ENCODE results near the gene GRID2.

GRID2 gene

GRCh38 chr4:93722446-93722845 lies 1418.7 kb downstream of the GRID2 start:
- Histone ChIP-seq H3K4me1 (ENCODE audit: control insufficient read depth in 2 of 2, insufficient read depth in 1 of 2, low read depth in 1 of 2, low read length in 2 of 2) (no peaks in the 10 kb centered on the region), H3K4ac (ENCODE audit: low read length) (no peak overlapping the region), H2BK15ac (ENCODE audit: low read length) (no peak overlapping the region), H2BK120ac (ENCODE audit: low read depth, low read length) (no peak overlapping the region), H3K4me3 (ENCODE audit: low read length in 2 of 2) (no peak overlapping the region), H3K23ac (ENCODE audit: low read depth, low read length, poor library complexity) (no peak overlapping the region), H3K18ac (ENCODE audit: low read length) (no peak overlapping the region), H4K8ac (ENCODE audit: low read depth, low read length) (no peak overlapping the region), H3K14ac (ENCODE audit: low read length) (no peak overlapping the region), H3K36me3 (replicated peaks in 1 of 2; ENCODE audit: control insufficient read depth in 2 of 2, insufficient read depth in 2 of 2, low read length in 2 of 2) (no peaks in the 10 kb centered on the region), H3K79me1 (ENCODE audit: low read depth, low read length) (no peaks in the 10 kb centered on the region), H2AFZ (ENCODE audit: low read length) (no peak overlapping the region), H3K27me3 (ENCODE audit: control insufficient read depth in 3 of 3, insufficient read depth in 3 of 3, low read depth in 1 of 3, low read length in 3 of 3) (no peaks in the 10 kb centered on the region), H3K27ac (replicated peaks; ENCODE audit: low read length) (no peak overlapping the region), H3K4me2 (ENCODE audit: insufficient read depth, low read length, poor library complexity, severe bottlenecking) (no peak overlapping the region), H3K9me3 (replicated peaks in 1 of 2; ENCODE audit: control insufficient read depth in 2 of 2, insufficient read depth in 1 of 2, low read depth in 1 of 2, low read length in 2 of 2) (no peaks in the 10 kb centered on the region), H2AK5ac (ENCODE audit: low read depth, low read length) (no peak overlapping the region), H4K91ac (ENCODE audit: low read depth, low read length, poor library complexity) (no peak overlapping the region), H2BK12ac (ENCODE audit: low read length) (no peak overlapping the region), H3K9ac (ENCODE audit: low read depth, low read length, poor library complexity) (no peak overlapping the region), H2BK5ac (ENCODE audit: low read length) (no peak overlapping the region)
- WGBS, 2 donors (ENCODE audit: extremely low coverage in 2 of 2, insufficient read length in 2 of 2, insufficient replicate concordance in 1 of 2), result no CpG with 5 or more reads among the region's 1 CpG
- DNase-seq (ENCODE audit: low spot score), result no peak

GRCh38 chr4:93730251-93730650 lies 1426.5 kb downstream of the GRID2 start:
- no peaks in the 10 kb centered on the region for H3K79me1 ChIP-seq (ENCODE audit: low read depth, low read length)
- no peaks in the 10 kb centered on the region for H3K27me3 ChIP-seq (ENCODE audit: control insufficient read depth in 3 of 3, insufficient read depth in 3 of 3, low read depth in 1 of 3, low read length in 3 of 3)
- H2BK120ac ChIP-seq (ENCODE audit: low read depth, low read length), result no peak overlapping the region
- H3K18ac ChIP-seq (ENCODE audit: low read length), result no peak overlapping the region
- WGBS, 2 donors (ENCODE audit: extremely low coverage in 2 of 2, insufficient read length in 2 of 2, insufficient replicate concordance in 1 of 2), result no CpG with 5 or more reads among the region's 1 CpG
- no peaks in the 10 kb centered on the region for H3K9me3 ChIP-seq (replicated peaks in 1 of 2; ENCODE audit: control insufficient read depth in 2 of 2, insufficient read depth in 1 of 2, low read depth in 1 of 2, low read length in 2 of 2)
- no peak overlapping the region for H3K4me2 ChIP-seq (ENCODE audit: insufficient read depth, low read length, poor library complexity, severe bottlenecking)
- H3K4ac ChIP-seq (ENCODE audit: low read length), result no peak overlapping the region
- H2BK5ac ChIP-seq (ENCODE audit: low read length), result no peak overlapping the region
- no peak overlapping the region for H3K9ac ChIP-seq (ENCODE audit: low read depth, low read length, poor library complexity)
- H4K8ac ChIP-seq (ENCODE audit: low read depth, low read length), result no peak overlapping the region
- no peak overlapping the region for H3K4me3 ChIP-seq (ENCODE audit: low read length in 2 of 2)
- H3K36me3 ChIP-seq (replicated peaks in 1 of 2; ENCODE audit: control insufficient read depth in 2 of 2, insufficient read depth in 2 of 2, low read length in 2 of 2), result no peaks in the 10 kb centered on the region
- no peak overlapping the region for H3K27ac ChIP-seq (replicated peaks; ENCODE audit: low read length)
- no peak for DNase-seq (ENCODE audit: low spot score)
- no peak overlapping the region for H3K14ac ChIP-seq (ENCODE audit: low read length)
- H4K91ac ChIP-seq (ENCODE audit: low read depth, low read length, poor library complexity), result no peak overlapping the region
- no peak overlapping the region for H2BK12ac ChIP-seq (ENCODE audit: low read length)
- H2AFZ ChIP-seq (ENCODE audit: low read length), result no peak overlapping the region
- no peak overlapping the region for H3K23ac ChIP-seq (ENCODE audit: low read depth, low read length, poor library complexity)
- no peak overlapping the region for H2BK15ac ChIP-seq (ENCODE audit: low read length)
- peaks cover 5 to 7% of the 10 kb centered on the region in 2 donors for H3K4me1 ChIP-seq (ENCODE audit: control insufficient read depth in 2 of 2, insufficient read depth in 1 of 2, low read depth in 1 of 2, low read length in 2 of 2)
- no peak overlapping the region for H2AK5ac ChIP-seq (ENCODE audit: low read depth, low read length)

GRCh38 chr4:93730760-93731159 lies 1427.0 kb downstream of the GRID2 start:
- H3K4ac ChIP-seq (ENCODE audit: low read length), result no peak overlapping the region
- H2BK15ac ChIP-seq (ENCODE audit: low read length), result no peak overlapping the region
- no peaks in the 10 kb centered on the region for H3K9me3 ChIP-seq (replicated peaks in 1 of 2; ENCODE audit: control insufficient read depth in 2 of 2, insufficient read depth in 1 of 2, low read depth in 1 of 2, low read length in 2 of 2)
- H3K9ac ChIP-seq (ENCODE audit: low read depth, low read length, poor library complexity), result no peak overlapping the region
- H3K36me3 ChIP-seq (replicated peaks in 1 of 2; ENCODE audit: control insufficient read depth in 2 of 2, insufficient read depth in 2 of 2, low read length in 2 of 2), result no peaks in the 10 kb centered on the region
- H4K91ac ChIP-seq (ENCODE audit: low read depth, low read length, poor library complexity), result no peak overlapping the region
- H3K4me2 ChIP-seq (ENCODE audit: insufficient read depth, low read length, poor library complexity, severe bottlenecking), result no peak overlapping the region
- no peak overlapping the region for H3K14ac ChIP-seq (ENCODE audit: low read length)
- no peak overlapping the region for H2AFZ ChIP-seq (ENCODE audit: low read length)
- no CpG with 5 or more reads among the region's 7 CpGs for WGBS, 2 donors (ENCODE audit: extremely low coverage in 2 of 2, insufficient read length in 2 of 2, insufficient replicate concordance in 1 of 2)
- DNase-seq (ENCODE audit: low spot score), result no peak
- H3K4me3 ChIP-seq (ENCODE audit: low read length in 2 of 2), result no peak overlapping the region
- no peak overlapping the region for H2AK5ac ChIP-seq (ENCODE audit: low read depth, low read length)
- H3K79me1 ChIP-seq (ENCODE audit: low read depth, low read length), result no peaks in the 10 kb centered on the region
- no peak overlapping the region for H2BK5ac ChIP-seq (ENCODE audit: low read length)
- no peak overlapping the region for H2BK120ac ChIP-seq (ENCODE audit: low read depth, low read length)
- no peak overlapping the region for H2BK12ac ChIP-seq (ENCODE audit: low read length)
- H3K27ac ChIP-seq (replicated peaks; ENCODE audit: low read length), result no peak overlapping the region
- no peak overlapping the region for H3K18ac ChIP-seq (ENCODE audit: low read length)
- peaks cover 5 to 7% of the 10 kb centered on the region in 2 donors for H3K4me1 ChIP-seq (ENCODE audit: control insufficient read depth in 2 of 2, insufficient read depth in 1 of 2, low read depth in 1 of 2, low read length in 2 of 2)
- H4K8ac ChIP-seq (ENCODE audit: low read depth, low read length), result no peak overlapping the region
- no peak overlapping the region for H3K23ac ChIP-seq (ENCODE audit: low read depth, low read length, poor library complexity)
- no peaks in the 10 kb centered on the region for H3K27me3 ChIP-seq (ENCODE audit: control insufficient read depth in 3 of 3, insufficient read depth in 3 of 3, low read depth in 1 of 3, low read length in 3 of 3)

GRCh38 chr4:93731456-93731855 lies 1427.7 kb downstream of the GRID2 start:
- H2BK120ac ChIP-seq (ENCODE audit: low read depth, low read length), result no peak overlapping the region
- WGBS, 2 donors (ENCODE audit: extremely low coverage in 2 of 2, insufficient read length in 2 of 2, insufficient replicate concordance in 1 of 2), result no CpG with 5 or more reads among the region's 1 CpG
- DNase-seq (ENCODE audit: low spot score), result no peak

More at GRCh38 chr4:93731456-93731855, 1427.7 kb downstream of the GRID2 start:
- no peaks in the 10 kb centered on the region for H3K36me3 ChIP-seq (replicated peaks in 1 of 2; ENCODE audit: control insufficient read depth in 2 of 2, insufficient read depth in 2 of 2, low read length in 2 of 2)
- no peak overlapping the region for H3K4ac ChIP-seq (ENCODE audit: low read length)
- H3K4me3 ChIP-seq (ENCODE audit: low read length in 2 of 2), result no peak overlapping the region
- H3K9me3 ChIP-seq (replicated peaks in 1 of 2; ENCODE audit: control insufficient read depth in 2 of 2, insufficient read depth in 1 of 2, low read depth in 1 of 2, low read length in 2 of 2), result no peaks in the 10 kb centered on the region
- H3K23ac ChIP-seq (ENCODE audit: low read depth, low read length, poor library complexity), result no peak overlapping the region
- no peak overlapping the region for H3K9ac ChIP-seq (ENCODE audit: low read depth, low read length, poor library complexity)
- H3K79me1 ChIP-seq (ENCODE audit: low read depth, low read length), result no peaks in the 10 kb centered on the region
- H2BK12ac ChIP-seq (ENCODE audit: low read length), result no peak overlapping the region
- no peak overlapping the region for H2BK5ac ChIP-seq (ENCODE audit: low read length)
- no peak overlapping the region for H2BK15ac ChIP-seq (ENCODE audit: low read length)
- no peak overlapping the region for H3K4me2 ChIP-seq (ENCODE audit: insufficient read depth, low read length, poor library complexity, severe bottlenecking)
- H3K18ac ChIP-seq (ENCODE audit: low read length), result no peak overlapping the region
- H4K91ac ChIP-seq (ENCODE audit: low read depth, low read length, poor library complexity), result no peak overlapping the region
- no peak overlapping the region for H4K8ac ChIP-seq (ENCODE audit: low read depth, low read length)
- H3K27ac ChIP-seq (replicated peaks; ENCODE audit: low read length), result no peak overlapping the region
- peaks cover 5 to 7% of the 10 kb centered on the region in 2 donors for H3K4me1 ChIP-seq (ENCODE audit: control insufficient read depth in 2 of 2, insufficient read depth in 1 of 2, low read depth in 1 of 2, low read length in 2 of 2)
- no peak overlapping the region for H2AK5ac ChIP-seq (ENCODE audit: low read depth, low read length)
- H3K27me3 ChIP-seq (ENCODE audit: control insufficient read depth in 3 of 3, insufficient read depth in 3 of 3, low read depth in 1 of 3, low read length in 3 of 3), result no peaks in the 10 kb centered on the region
- H3K14ac ChIP-seq (ENCODE audit: low read length), result no peak overlapping the region
- H2AFZ ChIP-seq (ENCODE audit: low read length), result no peak overlapping the region

All from neuronal stem cell (in vitro differentiated cells).